WERI-Rb-1 (cell line): ENCODE data around the gene PPP1R3D.

Source experiments
- DNase-seq: peaks from one replicate; pipeline ENCODE4 v3.0.0-alpha.2; 2020
- H3K27ac ChIP-seq: fragments of 250-450 bp; sonication (Bioruptor Pico); 2 replicates; pipeline ENCODE4 v1.5.1; 2020; ENCODE audit warnings: mild to moderate bottlenecking, moderate library complexity
- H3K27me3 ChIP-seq: fragments of 250-450 bp; sonication (Bioruptor Pico); 2 replicates; pipeline ENCODE4 v1.5.1; 2021; ENCODE audit warnings: mild to moderate bottlenecking, low read depth, moderate library complexity; ENCODE audit not compliant: insufficient read depth, severe bottlenecking
- H3K36me3 ChIP-seq: fragments of 250-450 bp; sonication (Bioruptor Pico); 2 replicates; pipeline ENCODE4 v1.5.1; 2020; ENCODE audit warnings: mild to moderate bottlenecking, moderate library complexity
- H3K4me3 ChIP-seq: 2 replicates; pipeline ENCODE4 v1.5.1; 2011; ENCODE audit warnings: low read depth, mild to moderate bottlenecking, control low read depth, low read length
- H3K9me3 ChIP-seq: fragments of 250-450 bp; sonication (Bioruptor Pico); 2 replicates; pipeline ENCODE4 v1.5.1; 2021; ENCODE audit warnings: mild to moderate bottlenecking, moderate library complexity; ENCODE audit not compliant: severe bottlenecking
- CTCF ChIP-seq: IDR thresholded peaks from 2 replicates; pipeline ENCODE4 v1.5.1; 2011; ENCODE audit warnings: low read depth, mild to moderate bottlenecking, control low read depth, inconsistent platforms, low read length

PPP1R3D gene

GRCh38 chr20:59940129-59940955 is at the start of gene PPP1R3D, which contains the start of gene FAM217B:
Gene PPP1R3D, minus strand, starts transcription at chr20:59940305. Its CDS starts 374 bp downstream, at chr20:59939931.
Gene FAM217B, plus strand, starts transcription at chr20:59940389. Its CDS starts 3,555 bp downstream, at chr20:59943944.
- Histone ChIP-seq H3K27ac (peak within 1 kb of the TSS; percentile 93), H3K36me3 (peaks cover 21% of the 10 kb centered on the region)
- no peak for TF ChIP-seq CTCF

GRCh38 chr20:59988141-59988540 is 48.0 kb upstream of the PPP1R3D start:
- no peak overlapping the region for H3K4me3 ChIP-seq
- H3K27ac ChIP-seq = peak overlapping the region; percentile 85
- DNase-seq = no peak

More at GRCh38 chr20:59940129-59940955, at the start of gene PPP1R3D, which contains the start of gene FAM217B:
- no peaks in the 10 kb centered on the region for H3K9me3 ChIP-seq
- peak; percentile 95 for DNase-seq
- no peaks in the 10 kb centered on the region for H3K27me3 ChIP-seq
- H3K4me3 ChIP-seq = peak within 1 kb of the TSS; percentile 85

GRCh38 chr20:59987135-59987534 is 47.0 kb upstream of the PPP1R3D start:
- no peak for TF ChIP-seq CTCF
- no peaks in the 10 kb centered on the region for H3K9me3 ChIP-seq
- DNase-seq = peak; percentile 43
- H3K4me3 ChIP-seq = no peak overlapping the region
- H3K27me3 ChIP-seq = no peaks in the 10 kb centered on the region
- H3K27ac ChIP-seq = peak overlapping the region; percentile 85
- no peaks in the 10 kb centered on the region for H3K36me3 ChIP-seq

More at GRCh38 chr20:59988141-59988540, 48.0 kb upstream of the PPP1R3D start:
- Histone ChIP-seq H3K9me3 (no peaks in the 10 kb centered on the region), H3K27me3 (no peaks in the 10 kb centered on the region), H3K36me3 (no peaks in the 10 kb centered on the region)
- no peak for TF ChIP-seq CTCF

GRCh38 chr20:59985864-59986263 is 45.8 kb upstream of the PPP1R3D start:
- no peaks in the 10 kb centered on the region for H3K27me3 ChIP-seq
- peak; percentile 86 for TF ChIP-seq CTCF
- no peak overlapping the region for H3K4me3 ChIP-seq
- H3K9me3 ChIP-seq = no peaks in the 10 kb centered on the region
- H3K36me3 ChIP-seq = no peaks in the 10 kb centered on the region
- H3K27ac ChIP-seq = peak overlapping the region; percentile 85
- peak; percentile 67 for DNase-seq

- no peaks in the 10 kb centered on the region for H3K27me3 ChIP-seq
- no peak overlapping the region for H3K4me3 ChIP-seq
- no peak overlapping the region for H3K27ac ChIP-seq
- H3K36me3 ChIP-seq = no peaks in the 10 kb centered on the region
- DNase-seq = no peak
- TF ChIP-seq CTCF = no peak
- H3K9me3 ChIP-seq = no peaks in the 10 kb centered on the region
Observed at GRCh38 chr20:59985164-59985563, 45.1 kb upstream of the PPP1R3D start.
